HG03521 (cell line): Measurements from ENCODE around the gene PCCA.
A peak's percentile ranks its signal among the peaks of the same experiment; 100 is the strongest.
"Not testable (repeated sequence)": the region's sequence is repeated elsewhere in the genome, so short reads cannot be mapped to it uniquely, and the experiment has no call there.

Experiments
- ATAC-seq: cut with Tn5 transposase; IDR thresholded peaks from one replicate; pipeline ENCODE4 v1.9.1; 2021; ENCODE audit warnings: mild to moderate bottlenecking, moderate library complexity; ENCODE audit not compliant: unreplicated experiment

PCCA gene

DNA sequence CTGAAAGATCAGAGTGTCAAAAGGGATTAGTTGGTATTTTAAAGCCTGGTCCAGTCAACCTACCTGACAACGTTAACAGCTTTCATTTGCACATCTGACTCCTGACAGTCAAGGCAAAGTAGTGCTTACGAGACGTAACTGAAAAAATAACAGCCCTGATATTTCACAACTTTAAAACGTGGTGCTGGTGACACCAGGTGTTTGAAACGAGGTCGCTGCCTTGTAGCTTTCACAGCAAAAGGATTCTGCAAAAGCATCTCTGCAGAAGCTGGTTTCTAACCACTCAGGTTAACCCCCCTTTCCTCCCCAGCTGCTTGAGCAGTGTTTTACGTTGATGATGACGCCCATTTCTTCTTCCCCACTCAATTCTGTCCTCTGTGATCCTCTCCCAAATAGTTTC, 476.4 kb downstream of the PCCA start:
- no peak for ATAC-seq

DNA sequence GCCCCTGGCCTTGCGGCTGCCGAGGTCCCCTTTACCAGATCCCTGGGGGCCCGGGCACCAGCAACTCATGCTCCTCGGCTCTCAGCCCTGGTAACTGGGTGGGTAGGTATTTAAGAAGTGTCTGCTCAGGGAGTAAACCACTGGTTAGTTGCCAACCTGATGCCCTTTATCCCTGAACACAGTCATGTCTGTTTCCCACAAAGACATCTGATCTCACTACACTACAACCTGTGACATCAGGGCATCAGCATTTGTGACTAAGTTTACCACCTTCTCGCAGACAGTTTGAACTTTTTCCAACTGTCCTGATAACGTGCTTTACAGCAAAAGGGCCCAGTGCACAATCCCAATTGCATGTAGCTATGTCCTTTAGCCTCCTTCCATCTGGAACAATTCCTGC, 477.6 kb downstream of the PCCA start:
- no peak for ATAC-seq

DNA sequence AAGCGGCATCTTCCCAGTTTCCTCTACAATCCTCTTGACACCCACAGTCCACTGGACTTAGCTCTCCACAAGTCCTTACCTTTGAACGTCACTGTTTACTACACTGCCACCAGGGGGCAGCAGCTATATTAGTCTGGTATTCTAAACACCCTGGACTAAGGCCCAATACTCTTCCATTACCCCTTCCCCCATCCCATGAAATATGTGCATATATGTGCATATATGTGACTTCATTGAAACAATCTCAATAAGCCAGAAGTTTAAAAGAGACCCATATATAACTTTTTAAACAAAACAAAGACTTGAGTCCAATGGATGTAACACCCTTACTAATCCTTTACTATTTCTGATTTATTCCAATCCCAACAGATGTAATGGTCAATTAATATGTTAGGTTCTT, 484.2 kb downstream of the PCCA start:
- peak; percentile 91 for ATAC-seq

DNA sequence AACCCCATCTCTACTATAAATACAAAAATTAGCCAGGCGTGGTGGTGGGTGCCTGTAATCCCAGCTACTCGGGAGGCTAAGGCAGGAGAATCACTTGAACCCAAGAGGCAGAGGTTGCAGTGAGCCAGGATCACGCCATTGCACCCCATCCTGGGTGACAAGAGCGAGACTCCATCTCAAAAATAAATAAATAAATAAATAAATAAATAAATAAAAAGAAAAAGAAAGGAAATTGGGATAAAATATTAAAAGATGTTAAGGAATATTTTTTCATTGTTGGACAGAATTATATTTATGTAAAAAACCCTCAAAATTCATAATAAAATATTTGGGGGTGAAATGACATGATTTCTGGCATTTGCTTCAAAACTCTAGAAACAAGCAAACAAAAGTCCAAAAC, 488.3 kb downstream of the PCCA start:
- ATAC-seq: not testable (repeated sequence)
